NB4 (cell line): Measurements from ENCODE around the gene LAMA4.

Experiments used
- DNase-seq: peaks from one replicate; pipeline ENCODE4 v3.0.0; 2010; ENCODE audit warnings: low read depth
- H3K4me3 ChIP-seq: one replicate; pipeline ENCODE4 v1.5.1; 2011; ENCODE audit warnings: mild to moderate bottlenecking, low read depth, low read length, moderate library complexity
- CTCF ChIP-seq: IDR thresholded peaks from one replicate; pipeline ENCODE4 v1.5.1; 2012; ENCODE audit warnings: low read depth, low read length
- MAX ChIP-seq: IDR thresholded peaks from 2 replicates; pipeline ENCODE4 v1.6.1; 2011; ENCODE audit warnings: low read depth, low read length
- MYC ChIP-seq: IDR thresholded peaks from 2 replicates; pipeline ENCODE4 v1.6.1; 2011; ENCODE audit warnings: low read depth, low read length
- POLR2A ChIP-seq: IDR thresholded peaks from 2 replicates; pipeline ENCODE4 v1.6.1; 2011; ENCODE audit warnings: mild to moderate bottlenecking; ENCODE audit not compliant: insufficient read length; ENCODE audit errors: extremely low read depth

The LAMA4 gene

GRCh38 chr6:112191509-112192020 is 62.8 kb downstream of the LAMA4 start:
- DNase-seq = no peak
- H3K4me3 ChIP-seq = no peak overlapping the region
- TF ChIP-seq POLR2A = no peak
- no peak for TF ChIP-seq MYC
- TF ChIP-seq CTCF = no peak
- TF ChIP-seq MAX = no peak

- no peak for DNase-seq
- no peak overlapping the region for H3K4me3 ChIP-seq
- no peak for TF ChIP-seq POLR2A
- no peak for TF ChIP-seq MAX
- TF ChIP-seq MYC = no peak
- no peak for TF ChIP-seq CTCF
Observed at GRCh38 chr6:112190164-112190563, 64.2 kb downstream of the LAMA4 start.

GRCh38 chr6:112189494-112189893 is 64.9 kb downstream of the LAMA4 start:
- no peak overlapping the region for H3K4me3 ChIP-seq
- no peak for DNase-seq
- TF ChIP-seq MAX (no peak), CTCF (no peak), POLR2A (no peak), MYC (no peak)

GRCh38 chr6:112188906-112189305 is 65.5 kb downstream of the LAMA4 start:
- TF ChIP-seq POLR2A (no peak), MAX (no peak), MYC (no peak), CTCF (no peak)
- no peak overlapping the region for H3K4me3 ChIP-seq
- no peak for DNase-seq

GRCh38 chr6:112187736-112188135 is 66.6 kb downstream of the LAMA4 start:
- no peak overlapping the region for H3K4me3 ChIP-seq
- DNase-seq = no peak
- TF ChIP-seq POLR2A (no peak), MYC (no peak)

GRCh38 chr6:112184951-112185350 is 69.4 kb downstream of the LAMA4 start:
- TF ChIP-seq MAX (no peak), MYC (no peak), POLR2A (no peak), CTCF (no peak)
- H3K4me3 ChIP-seq = no peak overlapping the region
- no peak for DNase-seq
